Measurements from ENCODE around the gene IQGAP2.

GRCh38 chr5:76397200-76397599 lies 5.9 kb upstream of the IQGAP2 start:
- TF ChIP-seq EP300 (IDR thresholded peaks at IDR 0.05; ENCODE audit: low read depth) (no peak), CTCF (IDR thresholded peaks at IDR 0.05) (no peak), POLR2A (IDR thresholded peaks at IDR 0.05) (no peak)

All from transverse colon (tissue), 3 donors.